NK-92 (cell line): ENCODE data around the gene SNX13.

Experiments
- DNase-seq: peaks from one replicate; lab custom pipeline; 2025; ENCODE audit not compliant: unreplicated experiment; lab: John Stamatoyannopoulos, UW

SNX13 gene

GRCh38 chr7:17786314-17786852 is 153.9 kb downstream of the SNX13 start:
- no peak for DNase-seq

- no peak for DNase-seq
Measured at GRCh38 chr7:17782216-17782549, 158.1 kb downstream of the SNX13 start.

- no peak for DNase-seq
Measured at GRCh38 chr7:17781491-17782215, 158.6 kb downstream of the SNX13 start.

- no peak for DNase-seq
Measured at GRCh38 chr7:17779381-17779780, 160.9 kb downstream of the SNX13 start.

- no peak for DNase-seq
Measured at GRCh38 chr7:17774716-17775288, 165.5 kb downstream of the SNX13 start.

DNA sequence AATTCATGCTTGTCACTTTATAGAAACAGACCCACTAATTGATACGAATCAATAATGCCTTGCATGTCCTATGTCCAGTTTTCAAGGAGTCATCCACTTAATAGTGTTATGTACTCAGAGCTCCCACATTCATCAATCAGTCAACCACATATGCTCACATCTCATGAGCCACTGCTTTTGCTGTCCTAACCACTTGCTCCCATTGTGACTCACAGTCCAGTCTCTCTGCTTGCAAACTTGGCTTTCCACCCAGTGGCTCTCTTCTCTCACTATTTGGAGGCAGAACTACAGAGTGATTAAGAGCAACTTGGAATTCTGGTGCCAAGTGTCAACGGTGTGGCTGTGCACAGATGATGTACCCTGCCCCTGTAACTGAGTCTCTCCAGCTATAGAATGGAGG is 166.0 kb downstream of the SNX13 start:
- no peak for DNase-seq

GRCh38 chr7:17773289-17773626 is 167.0 kb downstream of the SNX13 start:
- DNase-seq, result no peak

DNA sequence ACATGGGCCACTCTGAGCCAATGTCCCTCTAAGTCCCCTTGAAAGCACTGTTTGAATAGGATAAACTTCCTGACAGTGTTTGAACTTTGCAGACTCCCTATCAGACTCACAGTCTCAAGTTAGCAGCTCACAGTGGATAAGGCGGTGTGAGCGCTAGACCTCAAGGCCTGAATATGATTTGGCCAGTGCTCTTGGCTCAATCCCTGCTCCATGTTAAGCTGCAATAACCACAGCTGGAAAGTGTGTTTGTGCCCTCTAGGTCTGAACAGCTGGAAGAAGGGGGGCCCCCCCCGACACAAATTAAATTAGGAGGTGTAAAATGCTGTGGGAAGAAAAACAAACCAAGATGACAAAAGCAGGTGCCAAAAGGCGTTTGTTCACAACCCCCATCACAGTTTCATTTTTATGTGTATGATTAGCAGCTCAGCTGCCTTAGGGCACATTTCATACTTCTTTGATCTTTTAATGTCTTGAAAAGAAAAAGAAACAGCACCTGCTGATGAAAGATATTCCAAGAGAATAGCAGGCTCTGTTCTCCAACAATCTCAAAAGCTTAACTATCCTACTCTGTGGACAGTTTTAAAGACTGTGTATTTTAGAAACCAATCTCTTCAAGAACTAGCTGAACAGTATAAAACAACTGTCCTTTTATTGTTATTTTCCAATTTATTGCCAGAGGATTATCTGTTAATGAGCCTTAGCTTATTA is 167.6 kb downstream of the SNX13 start:
- DNase-seq, result no peak

DNA sequence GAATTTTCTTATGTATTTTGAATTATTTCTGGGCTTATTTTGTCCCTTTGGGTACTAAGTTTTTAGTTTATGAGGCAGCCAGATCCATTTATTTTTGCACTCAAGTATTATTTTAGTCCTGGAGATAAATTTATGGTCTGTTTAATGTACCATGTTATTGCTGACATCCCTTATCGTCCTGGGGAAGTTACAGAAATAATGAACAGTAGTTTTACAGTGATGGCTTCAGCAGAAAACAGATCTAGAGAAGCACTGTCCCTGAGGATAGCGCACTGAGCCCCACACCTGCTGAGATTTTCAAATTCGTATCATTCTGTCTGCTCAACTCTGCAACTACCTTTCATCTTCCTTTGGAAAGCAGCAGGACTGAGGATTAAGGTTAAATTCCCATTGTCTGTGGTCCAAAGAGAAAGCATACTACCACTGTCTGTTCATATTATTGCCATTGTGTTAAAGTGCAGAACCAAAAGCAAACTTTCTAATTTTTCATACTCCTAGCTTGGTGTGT is 168.3 kb downstream of the SNX13 start:
- no peak for DNase-seq

DNA sequence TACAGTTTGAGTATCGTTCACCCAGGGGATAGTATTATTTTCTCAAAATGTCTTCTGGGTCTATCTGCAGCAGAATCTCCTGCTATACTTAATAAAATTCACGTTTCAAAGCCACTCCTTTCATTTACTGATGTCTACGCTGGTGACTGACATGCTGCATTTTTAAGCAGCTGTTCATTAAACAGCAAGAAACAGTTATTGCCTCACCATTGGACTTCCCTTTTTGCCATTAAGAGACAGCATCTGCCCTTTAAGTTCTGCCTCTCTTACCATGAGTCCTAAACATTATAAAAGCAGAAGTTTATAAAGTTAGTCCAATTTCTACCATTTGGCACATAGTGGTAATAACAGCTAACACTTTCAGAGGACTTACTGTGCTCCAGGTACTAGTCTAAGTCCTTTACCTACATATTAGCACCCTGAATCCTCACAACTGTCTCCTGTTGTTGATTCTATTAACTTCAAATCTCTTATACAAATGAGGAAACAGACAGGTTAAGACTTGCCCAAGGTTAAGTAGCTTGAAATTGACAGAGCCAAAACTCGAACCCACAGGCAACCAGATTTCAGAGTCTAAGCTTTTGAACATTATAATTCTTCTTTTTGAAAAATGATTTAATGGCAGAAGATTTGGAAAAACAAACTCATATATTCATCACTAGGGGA is 169.5 kb downstream of the SNX13 start:
- DNase-seq, result no peak

GRCh38 chr7:17769918-17770317 is 170.4 kb downstream of the SNX13 start:
- DNase-seq, result no peak

GRCh38 chr7:17758008-17758407 is 182.3 kb downstream of the SNX13 start:
- no peak for DNase-seq

- DNase-seq, result no peak
Measured at GRCh38 chr7:17746020-17746530, 194.2 kb downstream of the SNX13 start.

GRCh38 chr7:17745610-17746009 is 194.7 kb downstream of the SNX13 start:
- no peak for DNase-seq

GRCh38 chr7:17743316-17743715 is 197.0 kb downstream of the SNX13 start:
- DNase-seq, result no peak

GRCh38 chr7:17741426-17741825 is 198.9 kb downstream of the SNX13 start:
- DNase-seq, result no peak
